HG03521 (cell line): ENCODE results near the gene CSRP3.

Experiments
- ATAC-seq: cut with Tn5 transposase; IDR thresholded peaks from one replicate; pipeline ENCODE4 v1.9.1; 2021; ENCODE audit warnings: mild to moderate bottlenecking, moderate library complexity; ENCODE audit not compliant: unreplicated experiment

CSRP3 gene

DNA sequence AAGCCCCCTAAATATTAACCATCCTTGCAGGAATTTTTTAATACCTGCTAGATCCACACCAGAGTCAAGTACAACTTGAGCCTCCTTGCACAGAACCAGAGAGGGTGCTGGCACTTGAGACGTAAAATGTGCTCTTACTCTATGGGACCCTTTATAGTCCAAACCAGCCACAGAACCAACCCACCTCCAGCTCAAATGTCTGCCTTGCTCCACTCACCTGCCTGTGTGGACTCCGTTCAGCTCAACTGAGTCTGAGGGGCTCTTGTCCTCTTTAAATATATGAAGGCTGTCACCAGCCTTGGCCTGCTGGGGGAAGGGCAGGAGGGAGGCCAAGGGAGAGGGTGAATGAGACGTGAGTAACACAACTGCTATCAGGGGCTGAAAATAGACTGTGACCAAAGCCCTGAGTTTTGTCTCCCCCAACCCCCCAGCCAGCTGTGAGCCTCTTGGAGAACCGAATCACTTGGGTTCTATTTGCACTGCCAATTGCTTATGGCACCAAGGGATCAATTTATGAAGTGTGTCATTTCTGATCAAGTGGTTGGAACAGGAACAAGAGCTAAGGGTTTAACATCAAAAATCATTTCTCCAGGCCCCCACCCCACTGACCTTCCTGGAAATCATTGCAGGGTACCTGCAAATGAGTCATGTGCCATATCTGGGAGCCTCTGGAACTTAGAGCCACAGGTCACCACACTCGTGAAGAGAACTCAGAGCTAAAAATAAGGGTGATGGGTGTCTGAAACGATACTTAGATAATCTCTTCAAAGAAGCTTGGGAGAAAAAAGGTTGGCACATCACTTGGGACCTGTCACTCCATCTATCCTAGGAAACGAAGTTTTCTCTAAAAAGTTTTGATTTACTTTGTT, at the start of gene CSRP3:
CSRP3 (minus strand) TSS at position 247 of the 869 bp plus-strand sequence. CDS start 9,535 bp downstream, outside the sequence.
- ATAC-seq = no peak

GRCh38 chr11:19251577-19251976, 49.8 kb upstream of the CSRP3 start:
- ATAC-seq = no peak

DNA sequence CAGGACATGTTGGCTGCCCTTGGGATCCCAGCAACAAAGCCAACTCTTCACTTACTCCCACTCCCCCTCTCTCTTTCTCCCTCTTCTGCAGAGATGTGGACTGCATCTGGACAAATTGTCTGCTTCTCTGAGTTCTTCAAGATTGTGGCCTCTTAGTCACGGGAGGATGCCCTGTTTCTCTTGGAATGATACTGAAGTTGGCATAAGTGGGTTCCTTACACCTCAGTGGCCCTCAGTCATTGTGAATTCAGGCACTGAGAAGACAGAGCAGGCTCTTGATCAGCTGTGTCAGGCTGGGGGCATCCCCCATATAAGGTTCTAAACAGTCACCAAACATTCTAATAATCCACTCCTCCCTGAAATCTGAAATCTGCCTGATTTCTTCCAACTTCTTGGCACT, 45.0 kb upstream of the CSRP3 start:
- ATAC-seq = no peak

DNA sequence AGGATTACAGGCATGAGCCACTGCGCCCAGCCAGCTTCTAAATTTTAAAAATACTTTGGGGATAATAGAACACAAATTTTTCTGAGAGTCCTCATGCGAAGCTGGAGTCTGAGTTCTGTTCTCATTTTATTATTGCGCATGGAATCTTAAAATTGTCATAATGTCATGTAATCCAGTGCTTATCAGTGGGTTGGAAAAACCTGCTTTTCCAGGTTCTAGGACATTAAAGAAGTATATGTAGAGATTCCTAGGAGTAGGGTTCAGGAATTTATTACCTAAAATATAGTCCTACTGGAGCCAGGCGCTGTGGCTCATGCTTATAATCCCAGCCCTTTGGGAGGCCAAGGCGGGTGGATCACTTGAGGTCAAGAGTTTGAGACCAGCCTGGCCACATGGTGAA, 43.6 kb upstream of the CSRP3 start:
- ATAC-seq = no peak

DNA sequence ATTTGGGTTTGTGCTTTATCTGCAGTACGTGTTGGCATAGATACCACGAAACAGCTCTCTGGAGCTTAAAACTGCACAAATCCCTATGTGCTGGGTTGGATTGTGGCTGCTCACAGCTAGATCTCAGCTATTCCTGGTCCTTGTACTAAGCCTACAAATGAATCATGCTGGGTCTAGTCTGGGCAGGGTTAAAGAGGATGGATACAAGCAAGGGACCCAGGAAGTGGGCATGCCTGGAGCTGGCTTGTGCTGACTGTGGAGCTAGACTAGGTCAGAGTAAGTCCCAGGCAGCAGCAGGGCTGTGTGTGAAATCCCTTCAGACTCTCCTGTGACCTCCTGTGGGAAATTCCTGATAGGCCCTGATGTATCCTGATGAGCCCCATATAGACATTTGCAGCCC, 42.8 kb upstream of the CSRP3 start:
- no peak for ATAC-seq

- ATAC-seq = no peak
Observed at GRCh38 chr11:19244084-19244483, 42.3 kb upstream of the CSRP3 start.

- ATAC-seq = no peak
Observed at GRCh38 chr11:19243613-19244012, 41.8 kb upstream of the CSRP3 start.

GRCh38 chr11:19243143-19243542, 41.4 kb upstream of the CSRP3 start:
- no peak for ATAC-seq

- no peak for ATAC-seq
Observed at GRCh38 chr11:19242179-19242932, 40.6 kb upstream of the CSRP3 start.

DNA sequence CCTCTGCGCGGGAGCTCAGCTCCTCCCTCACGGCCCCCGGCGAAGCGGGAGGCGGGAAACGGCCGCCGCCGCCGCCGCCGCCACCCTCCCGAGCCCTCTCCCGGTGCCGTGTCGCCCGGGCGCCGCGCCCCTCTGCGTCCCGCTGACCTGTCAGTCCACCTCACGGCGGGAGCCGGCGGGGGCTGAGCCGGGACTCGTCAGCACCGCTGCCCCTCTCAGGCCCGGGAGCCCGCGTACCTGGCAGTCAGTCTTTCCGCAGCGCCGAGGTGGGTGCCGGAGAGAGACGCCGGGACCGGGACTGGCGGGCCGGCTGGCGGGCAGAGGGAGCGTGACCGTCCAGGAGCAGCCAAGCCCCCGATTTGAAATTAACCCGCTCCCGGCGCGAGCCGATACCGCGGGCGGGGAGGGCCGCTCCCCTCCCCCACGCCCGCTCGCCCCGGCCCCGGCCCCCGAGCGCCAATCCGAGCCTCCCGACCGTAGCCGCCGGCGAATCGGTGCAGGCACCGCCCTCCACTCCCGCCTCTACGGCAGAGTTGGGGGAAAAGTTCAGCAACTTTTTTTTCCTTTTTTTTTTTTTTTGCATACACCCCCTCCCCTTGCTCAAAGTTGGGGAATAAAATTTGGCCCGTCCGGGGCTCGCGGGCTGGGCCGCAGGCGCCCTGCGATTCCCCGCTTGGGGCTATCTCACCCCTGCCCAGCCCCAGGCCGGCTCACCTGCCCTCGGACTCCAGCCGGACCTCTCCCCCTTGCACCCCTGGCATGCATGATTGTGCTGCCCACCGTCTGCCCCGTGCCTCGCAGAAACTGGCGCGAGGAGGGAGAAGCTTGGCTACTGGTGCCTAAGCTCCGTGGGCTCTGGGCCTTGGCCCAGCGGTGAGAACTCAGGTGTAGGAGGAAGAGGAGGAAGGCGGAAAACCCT, 39.7 kb upstream of the CSRP3 start:
- ATAC-seq = peak; percentile 31

DNA sequence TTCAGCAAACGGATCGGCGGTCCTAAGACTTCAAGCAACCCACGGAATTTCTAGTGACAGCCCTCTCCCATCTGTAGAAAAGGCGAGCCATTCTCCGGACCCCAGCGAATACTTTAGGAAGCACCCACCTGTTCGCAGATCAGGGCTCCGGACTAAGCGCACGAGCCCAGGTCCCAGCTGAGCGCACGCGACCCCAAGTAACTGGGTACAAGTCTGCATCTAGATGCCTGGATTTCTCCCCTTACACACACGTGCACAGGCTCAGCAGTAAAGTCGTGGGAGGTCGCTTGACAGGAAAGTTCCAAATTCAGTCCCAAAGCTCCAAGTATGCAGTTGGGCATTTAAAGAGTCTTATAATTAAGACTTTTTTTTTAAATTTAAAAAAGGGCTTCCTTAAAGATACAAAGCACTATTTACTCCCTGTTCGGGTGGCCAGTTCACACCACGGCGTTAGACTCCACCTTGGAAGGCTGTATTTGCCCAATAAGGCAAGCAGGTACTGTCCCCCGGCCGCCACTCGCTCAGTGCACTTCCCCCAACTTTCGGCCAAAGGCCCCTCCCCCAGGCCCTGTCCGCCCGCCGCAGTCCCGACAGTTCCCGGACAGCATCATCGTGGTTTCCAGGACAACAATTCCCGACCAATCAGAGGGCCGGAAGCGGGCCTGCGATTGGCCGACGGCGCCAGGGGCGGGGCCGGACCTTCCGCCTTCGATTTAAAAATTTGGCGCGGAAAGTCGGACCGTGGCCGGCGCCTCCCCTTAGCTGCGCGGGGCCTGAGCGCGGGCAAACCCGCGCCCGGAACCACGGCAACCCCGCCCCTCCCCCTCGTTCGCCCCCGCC, 38.9 kb upstream of the CSRP3 start, which contains the start of gene E2F8:
E2F8 (minus strand) TSS at position 526 of the 840 bp plus-strand sequence. CDS start 824 bp downstream, outside the sequence.
- ATAC-seq = peak; percentile 87

DNA sequence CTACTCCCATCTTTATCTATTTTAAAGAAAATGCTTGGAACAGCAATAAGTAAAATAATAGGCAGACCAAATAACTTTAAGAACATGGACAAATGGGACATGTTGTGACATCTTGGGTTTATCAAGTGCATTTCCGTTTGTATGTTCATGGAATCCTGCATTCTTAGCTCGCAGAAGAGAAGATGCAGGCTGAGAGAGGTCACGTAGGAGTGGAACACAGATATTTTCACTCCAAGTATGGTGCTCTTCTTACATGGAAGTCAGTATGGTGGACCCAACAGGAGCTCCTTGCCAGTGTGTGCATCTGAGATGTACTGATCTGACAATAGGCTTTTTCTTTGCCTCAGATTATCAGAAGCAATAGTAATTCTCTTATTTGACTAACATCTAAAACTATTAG, 37.3 kb upstream of the CSRP3 start:
- ATAC-seq = no peak

DNA sequence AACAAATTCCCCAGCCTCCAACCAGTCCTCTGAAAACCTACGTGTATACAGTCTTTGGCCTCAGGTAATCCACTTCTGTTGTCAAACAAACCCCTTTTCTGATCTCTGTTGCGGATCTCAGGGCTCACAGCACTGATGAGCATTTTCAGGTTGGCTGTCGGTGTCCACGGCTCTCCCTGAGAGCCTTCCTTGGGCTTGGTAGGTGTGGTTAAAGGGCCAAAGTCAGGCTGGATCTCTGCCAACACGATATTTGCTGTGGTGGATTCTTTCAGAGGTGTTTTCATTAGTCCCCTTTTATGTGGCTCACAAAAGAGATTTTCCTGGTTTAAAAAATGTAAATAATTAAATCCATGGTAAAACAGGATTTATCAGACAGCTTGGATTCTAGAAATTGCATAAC, 36.0 kb upstream of the CSRP3 start:
- no peak for ATAC-seq

GRCh38 chr11:19237381-19237780, 35.6 kb upstream of the CSRP3 start:
- no peak for ATAC-seq

GRCh38 chr11:19234231-19234817, 32.5 kb upstream of the CSRP3 start:
- ATAC-seq = no peak

DNA sequence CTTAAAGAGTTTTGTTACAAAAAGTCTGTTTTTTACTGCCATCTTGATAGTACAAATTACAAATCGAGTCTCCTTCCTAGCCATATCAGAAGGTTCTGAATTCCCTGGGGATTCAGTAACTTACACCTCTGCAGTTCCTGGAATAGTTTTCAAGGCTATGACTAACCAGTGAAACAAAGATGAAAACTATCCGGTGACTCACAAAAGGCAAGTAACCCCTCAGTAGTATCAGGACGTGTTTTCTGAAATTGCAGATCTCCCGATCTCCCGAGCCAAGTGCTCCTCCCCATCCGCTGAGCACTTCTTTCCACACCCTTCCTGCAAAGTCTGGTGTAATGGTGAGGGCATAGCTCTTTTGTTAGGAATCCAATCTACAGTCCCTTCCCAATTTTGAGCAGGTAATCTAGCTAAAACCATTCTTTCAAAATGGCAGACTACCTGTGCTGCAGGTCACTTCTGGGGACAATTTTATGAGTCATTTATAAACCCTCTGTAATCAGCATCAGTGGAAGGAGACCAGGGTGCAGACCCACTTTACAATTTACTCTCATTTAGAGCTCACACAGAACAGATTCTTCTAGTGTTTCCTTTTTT, 31.2 kb upstream of the CSRP3 start:
- ATAC-seq = no peak

DNA sequence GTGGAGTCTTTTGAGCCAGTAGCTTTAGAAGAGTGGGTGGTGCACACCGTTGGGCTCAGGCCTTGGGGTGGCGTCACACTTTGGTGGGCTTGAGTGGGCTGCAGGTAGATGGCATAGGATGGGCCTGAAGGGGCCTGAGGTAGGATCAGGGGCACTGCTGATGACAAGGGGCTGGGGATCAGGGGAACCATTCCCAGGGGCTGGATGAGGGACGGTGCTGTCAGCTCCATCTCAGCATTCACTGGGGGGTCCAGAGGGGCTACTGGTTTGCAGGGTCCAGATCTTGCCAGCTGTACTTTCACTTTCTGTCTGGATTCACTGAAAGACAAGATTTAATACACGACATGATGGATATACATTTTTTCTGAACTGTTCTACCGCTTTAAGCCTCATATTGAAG, 27.9 kb upstream of the CSRP3 start:
- no peak for ATAC-seq

- no peak for ATAC-seq
Observed at GRCh38 chr11:19228968-19229367, 27.2 kb upstream of the CSRP3 start.
